BJ (cell line): ENCODE measurements around the gene ISCU. TPM values are rescaled to one million over a fixed set of nuclear protein-coding genes. Genes with fewer than 3 reads are reported as not detected.

ENCODE experiments used
- CTCF ChIA-PET: fragments of 350-600 bp; formaldehyde crosslinking; extraction: SDS; loops from one replicate; lab custom pipeline; 2021; ENCODE audit warnings: antibody characterized with exemption, inconsistent platforms; lab: Yijun Ruan, JAX
- POLR2A ChIA-PET: fragments of 300-600 bp; sonication (Branson Sonifier 250); formaldehyde crosslinking; extraction: SDS; loops from one replicate; lab custom pipeline; 2021; ENCODE audit warnings: antibody characterized with exemption; lab: Charles Lee
- DNase-seq: peaks from one replicate; pipeline ENCODE4 v3.0.0-alpha.2; 2011; ENCODE audit warnings: low read depth
- H3K27me3 ChIP-seq: 2 replicates; pipeline ENCODE4 v1.6.0; 2011; ENCODE audit warnings: low read length; ENCODE audit not compliant: control insufficient read depth, insufficient read depth
- H3K36me3 ChIP-seq: 2 replicates; pipeline ENCODE4 v1.5.1; 2011; ENCODE audit warnings: low read length; ENCODE audit not compliant: control insufficient read depth, insufficient read depth
- H3K4me3 ChIP-seq: 2 replicates; pipeline ENCODE4 v1.5.1; 2011; ENCODE audit warnings: low read depth, mild to moderate bottlenecking, control low read depth, low read length
- CTCF ChIP-seq: IDR thresholded peaks from 2 replicates; pipeline ENCODE4 v1.5.1; 2011; ENCODE audit warnings: low read depth, mild to moderate bottlenecking, control low read depth, inconsistent platforms, low read length, moderate library complexity; ENCODE audit not compliant: insufficient read depth
- polyA plus RNA-seq: library from polyadenylated mRNA; depleted of rRNA; stranded (reverse); fragments of >200 nt; gene quantifications from 2 replicates; pipeline ENCODE4 v1.2.3, GENCODE V29; 2011

ISCU gene
- polyA plus RNA-seq, 1 experiment: 125 TPM

- no peak for DNase-seq
- Histone ChIP-seq H3K27me3 (no peaks in the 10 kb centered on the region), H3K36me3 (peaks cover 31% of the 10 kb centered on the region), H3K4me3 (no peak overlapping the region)
- ChIA-PET POLR2A (no interaction called here), CTCF (interaction anchor here (1.1 to 1.2 kb wide), 2 partner anchors 8 to 10 kb away, joined by 3 read pairs; no protein-coding TSS in a partner anchor)
- TF ChIP-seq CTCF: no peak
Observed at GRCh38 chr12:108530161-108530560, 32.2 kb upstream of the ISCU start.

- ChIA-PET CTCF (interaction anchor here (0.9 to 1.8 kb wide), 3 partner anchors 9 to 20 kb away, joined by 3 to 6 read pairs (median 3); no protein-coding TSS in a partner anchor), POLR2A (interaction anchor here (0.7 kb wide), 1 partner anchor 1120 kb away, joined by 7 read pairs; no protein-coding TSS in a partner anchor)
- Histone ChIP-seq H3K36me3 (peaks cover 20% of the 10 kb centered on the region), H3K27me3 (no peaks in the 10 kb centered on the region), H3K4me3 (no peak overlapping the region)
- TF ChIP-seq CTCF: no peak
- DNase-seq: no peak
Observed at GRCh38 chr12:108531929-108532848, 30.2 kb upstream of the ISCU start.

- no peak for TF ChIP-seq CTCF
- no peak for DNase-seq
- Histone ChIP-seq H3K36me3 (peaks cover 4% of the 10 kb centered on the region; the same call in 1 of the 2 replicates), H3K4me3 (no peak overlapping the region), H3K27me3 (no peaks in the 10 kb centered on the region)
- POLR2A ChIA-PET: no interaction called here
- CTCF ChIA-PET: no interaction called here
Observed at GRCh38 chr12:108538146-108538545, 24.2 kb upstream of the ISCU start.

- no peak for DNase-seq
- POLR2A ChIA-PET: no interaction called here
- CTCF ChIA-PET: no interaction called here
- H3K4me3 ChIP-seq: no peak overlapping the region
- TF ChIP-seq CTCF: no peak
- no peaks in the 10 kb centered on the region for H3K27me3 ChIP-seq
- H3K36me3 ChIP-seq: peaks cover 4% of the 10 kb centered on the region; the same call in 1 of the 2 replicates
Observed at GRCh38 chr12:108538616-108539195, 23.7 kb upstream of the ISCU start.

GRCh38 chr12:108542320-108542719 is 20.1 kb upstream of the ISCU start:
- POLR2A ChIA-PET: no interaction called here
- DNase-seq: no peak
- peaks cover 9% of the 10 kb centered on the region for H3K36me3 ChIP-seq
- H3K4me3 ChIP-seq: no peak overlapping the region
- TF ChIP-seq CTCF: no peak
- H3K27me3 ChIP-seq: no peaks in the 10 kb centered on the region
- CTCF ChIA-PET: interaction anchor here (0.6 to 2.1 kb wide), 2 partner anchors 76 to 557 kb away, joined by 3 to 7 read pairs; no protein-coding TSS in a partner anchor
